Ramos (cell line): ENCODE measurements around the gene GART.
"Not testable (repeated sequence)": the region's sequence is repeated elsewhere in the genome, so short reads cannot be mapped to it uniquely, and the experiment has no call there.

ENCODE experiments used
- in situ Hi-C: fragments of 300-500 bp; cut with MboI; formaldehyde crosslinking; loops from one replicate; pipeline ENCODE4 v1.14.3; 2022; ENCODE audit warnings: low sequenced_read_pairs; ENCODE audit not compliant: unreplicated experiment

GART gene

DNA sequence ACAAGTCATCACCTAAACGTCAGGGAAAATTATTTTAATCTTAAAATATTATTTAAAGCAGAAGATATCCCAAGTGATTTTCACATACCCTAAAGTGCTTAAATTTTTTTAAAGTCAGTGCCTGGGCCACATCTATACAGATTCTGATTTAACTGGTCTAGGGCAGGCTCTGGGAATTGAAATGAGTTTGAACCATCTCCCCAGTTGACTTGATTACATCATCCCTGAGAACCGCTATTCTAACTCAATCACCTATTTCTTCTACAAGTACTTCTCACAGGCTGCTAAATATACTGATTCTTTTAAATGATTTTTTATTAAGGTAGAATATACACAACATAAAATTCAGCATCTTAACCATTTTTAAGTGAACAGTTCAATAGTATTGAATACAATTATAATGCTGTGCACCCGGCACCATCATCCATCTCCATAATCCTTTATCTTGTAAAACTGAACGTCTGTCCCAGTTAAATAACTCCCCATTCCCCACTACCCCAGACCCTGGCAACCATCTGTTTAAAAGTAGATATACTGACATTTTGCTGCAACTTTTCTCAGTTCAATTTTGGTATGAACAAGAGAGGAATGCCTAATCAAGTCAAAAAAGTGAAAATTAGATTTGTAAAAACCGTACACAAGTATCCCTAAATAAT, 19.5 kb downstream of the GART start:
- in situ Hi-C loops = no loop called here

DNA sequence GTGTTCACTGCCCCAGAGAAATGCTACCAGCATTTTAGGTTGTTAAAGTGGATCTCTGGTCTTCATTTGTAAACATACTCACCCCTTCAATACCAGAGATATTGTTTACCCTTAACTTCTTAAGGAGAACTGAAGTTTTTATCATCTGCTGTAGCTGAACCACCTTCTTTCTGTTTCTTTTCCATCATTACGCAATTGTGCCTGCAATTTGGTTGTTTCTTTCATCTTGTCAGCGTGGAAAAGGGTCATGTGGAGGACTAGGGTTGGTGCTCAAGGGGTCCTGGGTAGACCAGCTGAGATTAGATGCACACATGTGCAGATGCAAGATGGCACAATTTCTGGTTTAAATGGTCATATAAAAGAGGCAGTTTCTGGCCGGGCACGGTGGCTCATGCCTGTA, 23.0 kb downstream of the GART start:
- in situ Hi-C loops = no loop called here

DNA sequence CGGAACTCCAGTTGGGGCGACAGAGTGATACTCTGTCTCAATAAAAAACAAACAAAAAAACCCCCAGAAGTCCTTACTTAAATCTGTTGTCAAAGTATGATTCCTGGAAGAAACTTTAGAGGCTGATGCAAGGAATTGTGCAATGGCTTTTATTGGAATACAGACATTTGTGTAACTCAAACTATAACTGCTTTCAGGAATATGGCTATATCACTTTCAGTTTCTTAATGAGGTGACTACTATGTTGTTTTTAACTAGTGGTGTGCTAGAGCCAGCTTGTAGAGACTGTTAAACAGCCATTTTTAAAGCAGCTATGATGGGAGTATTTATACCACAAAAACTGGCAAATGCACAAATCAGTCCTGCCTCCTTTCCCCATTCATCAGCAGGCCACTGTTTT, 27.7 kb downstream of the GART start:
- in situ Hi-C loops = no loop called here

DNA sequence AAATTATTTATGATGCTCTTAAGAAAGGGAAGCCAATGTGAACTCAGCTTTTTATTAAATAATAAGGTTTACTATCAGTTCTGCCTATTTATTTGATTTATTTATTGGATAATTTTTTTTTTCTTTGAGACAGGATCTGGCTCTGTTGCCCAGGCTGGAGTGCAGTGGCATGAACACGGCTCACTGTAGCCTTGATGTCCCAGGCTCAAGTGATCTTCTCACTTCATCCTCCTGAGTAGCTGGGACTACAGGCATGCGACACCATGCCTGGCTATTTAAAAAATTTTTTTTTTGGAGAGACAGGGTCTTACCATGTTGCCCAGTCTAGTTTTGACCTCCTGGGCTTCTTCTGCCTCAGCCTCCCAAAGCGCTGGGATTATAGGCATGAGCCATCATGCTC, 29.4 kb downstream of the GART start:
- in situ Hi-C loops = no loop called here

DNA sequence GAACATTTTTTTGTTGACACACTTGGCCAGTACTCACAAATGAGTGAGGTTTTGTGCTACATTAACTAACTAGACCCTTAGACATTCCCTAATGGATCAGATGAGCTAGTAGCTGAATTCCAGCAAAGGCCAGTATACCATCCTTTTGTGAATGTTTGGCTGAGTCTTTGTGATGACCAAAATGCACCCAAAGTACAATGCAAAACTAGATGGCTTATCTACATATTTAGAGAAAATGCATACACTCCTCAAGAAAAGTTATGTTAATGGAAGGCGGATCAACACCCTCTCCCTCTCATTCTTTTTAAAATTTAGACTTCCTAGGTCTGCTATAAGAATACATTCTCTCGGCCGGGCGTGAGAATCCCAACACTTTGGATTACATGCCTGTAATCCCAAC, 30.3 kb downstream of the GART start:
- in situ Hi-C loops = no loop called here

DNA sequence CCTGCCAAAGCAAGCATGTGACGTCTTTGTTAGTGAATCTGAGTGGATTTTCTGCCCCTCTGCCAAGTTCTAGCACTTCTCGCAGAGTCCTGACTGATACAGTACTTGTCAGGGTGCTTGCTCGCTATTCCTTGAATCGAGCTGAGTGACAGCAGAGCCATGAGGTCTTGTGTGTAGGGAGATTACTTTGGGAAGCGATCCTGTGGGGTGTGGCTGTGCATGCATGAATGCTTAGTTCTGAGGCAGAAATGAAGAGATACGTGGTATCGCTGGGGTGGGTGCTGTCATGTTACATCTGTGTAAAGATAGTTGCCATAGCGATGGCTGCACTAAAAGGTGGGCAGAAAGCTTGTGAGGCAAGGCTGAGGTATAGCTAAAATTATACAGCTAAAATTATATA, 31.1 kb downstream of the GART start:
- in situ Hi-C loops = no loop called here

DNA sequence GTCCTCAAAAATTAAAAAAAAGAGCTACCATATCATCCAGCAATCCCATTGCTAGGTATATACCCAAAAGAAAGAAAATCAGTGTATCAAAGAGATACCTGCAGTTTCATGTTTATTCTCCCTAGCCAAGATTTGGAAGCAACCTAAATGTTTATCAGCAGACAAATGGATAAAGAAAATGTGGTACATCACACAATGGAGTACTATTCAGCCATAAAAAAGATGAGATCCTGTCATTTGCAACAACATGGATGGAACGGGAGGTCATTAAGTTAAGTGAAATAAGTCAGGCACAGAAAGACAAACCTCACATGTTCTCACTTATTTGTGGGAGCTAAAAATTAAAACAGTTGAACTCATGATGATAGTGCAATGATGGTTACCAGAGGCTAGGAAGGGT, 34.9 kb downstream of the GART start:
- in situ Hi-C loops = not testable (repeated sequence)

DNA sequence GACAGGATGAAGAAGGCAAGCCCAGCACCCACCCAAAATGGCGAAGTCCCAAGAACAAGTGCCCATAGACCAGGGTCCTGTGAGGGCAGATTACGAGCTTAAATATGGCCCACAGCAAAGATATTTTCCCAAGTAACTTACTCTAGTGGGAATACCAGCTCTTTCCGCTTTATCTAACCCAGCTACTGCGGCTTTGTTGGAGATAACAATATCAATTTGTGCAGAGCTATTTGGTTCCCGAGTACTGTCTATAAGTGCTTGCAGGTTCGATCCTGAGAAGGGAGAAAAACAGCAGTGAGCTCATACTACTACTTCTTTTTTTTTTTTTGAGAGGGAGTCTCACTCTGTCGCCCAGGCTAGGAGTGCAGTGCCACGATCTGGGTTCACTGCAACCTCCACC, 36.1 kb downstream of the GART start:
- in situ Hi-C loops = no loop called here

DNA sequence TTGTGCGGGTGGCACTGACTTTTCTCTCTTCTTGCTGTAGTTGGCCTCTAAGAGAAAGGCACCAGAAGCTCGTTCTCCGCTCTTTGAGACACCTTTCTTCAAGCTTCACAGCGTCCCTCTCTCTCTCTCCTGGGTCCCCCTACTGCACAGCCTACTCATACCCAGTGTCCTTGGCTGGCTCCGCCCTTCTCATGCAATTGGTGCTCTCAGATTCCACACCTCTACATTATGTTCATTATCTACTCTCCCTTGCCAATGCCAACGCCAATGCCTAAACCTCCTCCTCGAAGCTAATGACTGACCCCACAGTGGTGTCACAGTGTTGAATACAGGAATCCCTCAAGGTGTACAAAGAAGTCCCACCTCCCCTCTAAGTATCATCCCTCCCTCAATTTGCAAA, 45.6 kb downstream of the GART start:
- in situ Hi-C loops = no loop called here

DNA sequence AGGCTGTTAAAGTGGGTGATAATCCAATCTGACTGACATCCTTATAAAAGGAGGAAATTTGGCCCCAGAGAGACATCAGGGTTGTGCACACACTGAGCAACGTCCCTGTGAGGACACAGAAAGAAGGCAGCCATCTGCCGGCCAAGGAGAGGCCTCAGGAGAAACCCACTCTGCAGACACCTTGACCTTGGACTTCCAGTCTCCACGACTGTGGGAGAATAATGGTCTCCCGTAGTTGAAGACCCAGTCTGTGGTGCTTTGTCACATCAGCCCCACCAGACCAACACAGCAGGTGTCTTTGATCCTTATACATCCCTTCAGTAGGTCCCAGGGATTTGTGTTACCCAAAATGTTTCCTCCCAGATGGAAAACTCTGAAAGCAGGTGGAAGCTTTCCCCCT, 46.2 kb downstream of the GART start:
- in situ Hi-C loops = no loop called here

DNA sequence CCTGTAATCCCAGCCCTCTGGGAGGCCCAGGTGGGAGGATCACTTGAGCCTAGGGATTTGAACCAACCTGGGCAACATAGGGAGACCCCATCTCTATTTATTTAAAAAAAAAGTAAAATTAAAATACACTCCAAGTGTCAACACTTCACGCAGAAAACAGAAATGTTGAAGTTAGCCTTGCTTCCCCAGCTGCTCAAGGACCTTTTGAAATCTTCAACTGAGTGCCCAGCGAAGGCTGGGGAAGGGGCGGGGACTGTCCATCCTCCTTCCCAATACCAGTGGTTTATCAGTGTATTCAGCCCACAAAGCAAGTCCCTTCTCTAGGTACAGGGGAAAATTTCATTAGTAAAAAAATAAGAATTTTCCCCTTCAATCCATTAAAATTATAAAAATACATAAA, 48.2 kb downstream of the GART start:
- in situ Hi-C loops = no loop called here

DNA sequence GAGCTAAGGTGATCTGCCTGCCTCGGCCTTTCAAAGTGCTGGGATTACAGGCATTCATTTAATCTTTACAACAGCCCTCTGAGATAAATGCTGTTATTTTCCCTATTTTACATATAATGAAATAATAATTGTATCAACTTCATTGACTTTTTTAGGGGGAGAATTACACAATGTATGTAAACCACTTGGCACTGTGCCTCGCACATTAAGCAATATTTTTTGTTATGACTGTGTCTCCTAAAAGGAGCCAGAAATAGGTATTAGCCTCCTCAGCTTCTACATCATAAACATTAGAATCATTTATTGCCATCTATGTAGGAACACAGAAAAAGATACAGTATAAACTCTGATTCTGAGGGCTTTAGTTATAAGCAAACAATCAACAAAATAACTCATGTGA, 49.3 kb downstream of the GART start:
- in situ Hi-C loops = no loop called here

DNA sequence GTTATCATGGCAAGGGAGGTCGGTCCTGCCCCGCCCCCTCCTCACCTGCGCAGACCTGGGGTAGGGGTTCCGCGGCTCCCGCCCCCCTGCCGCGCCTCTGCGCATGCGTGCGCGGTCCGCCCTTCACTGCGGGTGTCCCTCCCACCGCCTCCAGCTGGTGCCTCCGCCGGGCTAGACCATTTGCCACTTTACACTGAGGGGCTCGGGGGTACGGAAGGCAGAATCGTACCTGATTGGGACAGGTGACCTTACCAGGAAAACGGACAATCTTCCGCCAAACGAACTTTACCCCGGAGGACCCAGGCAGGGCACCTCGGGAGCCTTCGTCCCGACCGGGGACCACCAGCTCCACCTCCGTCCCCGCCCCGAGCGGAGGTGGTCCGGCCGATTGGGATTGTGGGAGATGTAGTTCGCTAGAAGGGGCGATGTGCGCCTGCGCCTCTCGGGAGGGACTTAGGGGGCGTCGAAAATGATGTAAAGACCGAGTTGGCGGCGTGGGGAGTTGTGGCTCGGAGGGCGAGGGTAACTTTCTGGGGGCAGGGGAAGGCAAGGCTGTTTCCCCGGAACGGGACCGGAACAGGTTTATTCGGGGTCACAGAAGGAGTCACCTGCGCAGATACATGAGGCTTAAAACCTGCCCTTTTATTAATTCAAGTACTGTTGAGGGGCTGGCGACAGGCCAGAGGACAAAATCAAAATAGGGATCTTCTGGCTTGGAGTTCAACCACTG, 50.4 kb downstream of the GART start, which contains the start of gene DNAJC28:
Gene DNAJC28, minus strand, starts transcription at position 344 of the 730 bp plus-strand sequence. CDS start 2,323 bp downstream, outside the sequence.
- in situ Hi-C loops = no loop called here

DNA sequence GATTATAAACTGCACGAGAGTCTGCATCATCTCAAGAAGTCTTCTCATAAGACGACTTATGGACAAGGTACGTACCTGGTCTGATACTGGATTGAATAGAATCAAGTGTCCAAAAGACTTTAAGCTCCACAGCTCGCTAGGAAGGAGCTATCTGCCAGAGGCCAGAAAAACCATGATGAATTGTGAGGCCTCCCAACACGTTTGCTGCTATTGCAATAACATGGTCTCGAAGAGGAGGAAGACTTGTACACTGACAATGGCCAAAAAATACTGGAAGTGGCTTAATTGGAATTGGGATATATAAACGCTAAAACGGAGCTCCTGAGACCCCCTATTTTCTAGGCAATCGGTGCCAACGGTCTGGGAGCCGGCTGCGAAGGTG, 50.9 kb downstream of the GART start:
- in situ Hi-C loops = no loop called here

DNA sequence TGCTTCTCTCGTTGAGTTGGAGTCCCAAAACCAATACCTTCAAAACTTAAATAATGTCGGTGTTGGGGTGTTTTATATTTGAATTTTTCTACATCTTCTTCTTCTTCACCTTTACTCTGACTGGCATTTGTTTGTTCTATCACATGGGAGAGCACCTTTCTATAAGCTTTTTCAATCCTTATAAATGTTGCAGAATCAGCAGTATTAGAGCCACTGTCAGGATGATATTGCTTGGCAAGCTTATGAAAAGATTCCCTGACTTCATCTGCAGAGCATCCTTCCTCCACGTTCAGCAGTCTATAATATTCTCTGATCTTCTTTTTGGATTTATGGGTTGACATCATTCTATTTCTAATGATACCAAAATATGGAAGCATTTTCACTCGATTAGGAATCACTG, 53.0 kb downstream of the GART start:
- in situ Hi-C loops = no loop called here

DNA sequence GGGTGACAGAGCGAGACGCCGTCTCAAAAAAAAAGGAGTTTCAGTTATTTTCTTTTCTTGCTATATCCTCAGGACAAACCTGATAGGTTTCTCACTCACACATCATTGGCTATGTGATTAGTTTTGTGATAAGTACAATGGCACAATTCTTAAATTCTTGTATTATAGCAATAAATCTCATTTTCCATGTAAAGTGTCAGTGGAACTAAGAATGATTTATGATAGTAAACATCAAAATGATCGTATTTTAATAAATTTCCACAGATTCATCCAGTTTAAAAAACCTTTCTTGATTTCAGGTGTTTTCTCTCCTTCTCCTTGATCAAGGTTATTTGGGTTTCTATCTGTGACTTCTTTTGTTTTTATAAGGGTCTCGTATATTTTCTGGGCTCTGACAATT, 53.9 kb downstream of the GART start:
- in situ Hi-C loops = no loop called here

DNA sequence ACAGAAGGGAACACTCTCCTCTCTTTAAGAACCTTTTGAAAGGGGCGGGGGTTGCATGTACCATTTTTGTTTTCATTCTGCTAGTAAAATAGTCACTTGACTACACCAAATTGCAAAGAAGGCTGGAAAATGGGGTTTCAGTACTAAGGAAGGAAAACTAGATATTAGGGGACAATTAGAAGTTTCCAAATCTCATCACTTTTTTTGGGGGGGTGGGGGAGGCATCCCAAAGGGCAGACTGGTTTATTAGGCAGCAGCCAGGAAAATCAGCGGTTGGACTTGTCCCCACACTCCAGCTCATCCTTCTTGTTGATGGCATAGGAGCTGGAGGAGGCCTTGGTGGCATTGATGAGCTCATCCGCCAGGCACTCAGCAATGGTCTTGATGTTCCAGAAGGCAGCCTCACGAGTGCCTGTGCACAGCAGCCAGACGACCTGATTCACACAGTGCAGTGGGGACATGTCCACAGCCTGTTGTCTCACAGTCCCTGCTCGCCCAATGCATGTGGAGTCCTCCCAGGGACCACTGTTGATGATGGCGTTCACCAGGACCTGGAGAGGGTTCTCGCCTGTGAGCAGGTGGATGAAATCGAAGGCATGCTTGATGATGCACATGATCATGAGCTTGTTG, 60.5 kb downstream of the GART start:
- in situ Hi-C loops = no loop called here

DNA sequence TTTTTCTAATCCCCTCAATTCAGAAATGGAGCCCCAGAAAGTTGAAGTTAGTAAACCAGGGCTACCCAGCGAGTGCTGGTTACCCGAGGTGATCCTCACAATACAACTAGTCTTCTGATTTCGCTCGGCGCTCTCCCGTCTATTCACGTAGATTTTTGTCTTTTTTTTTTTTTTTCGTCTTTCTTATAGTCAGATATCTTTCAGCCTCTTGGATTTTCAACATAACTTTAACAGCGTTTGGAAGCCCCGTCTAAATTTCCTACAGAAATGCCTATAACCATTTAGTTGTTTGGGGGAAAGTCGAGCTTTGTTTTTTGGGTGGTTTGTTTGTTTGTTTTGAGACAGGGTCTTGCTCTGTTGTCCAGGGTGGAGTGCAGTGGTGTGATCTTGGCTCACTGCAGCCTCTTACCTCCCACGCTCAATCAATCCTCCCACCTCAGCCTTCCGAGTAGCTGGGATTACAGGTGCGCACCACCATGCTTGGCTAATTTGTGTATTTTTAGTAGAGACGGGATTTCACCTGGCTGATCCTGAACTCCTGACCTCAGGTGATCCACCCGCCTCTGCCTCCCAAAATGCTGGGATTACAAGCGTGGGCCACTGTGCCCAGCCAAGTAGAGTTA, 61.3 kb downstream of the GART start:
- in situ Hi-C loops = no loop called here

DNA sequence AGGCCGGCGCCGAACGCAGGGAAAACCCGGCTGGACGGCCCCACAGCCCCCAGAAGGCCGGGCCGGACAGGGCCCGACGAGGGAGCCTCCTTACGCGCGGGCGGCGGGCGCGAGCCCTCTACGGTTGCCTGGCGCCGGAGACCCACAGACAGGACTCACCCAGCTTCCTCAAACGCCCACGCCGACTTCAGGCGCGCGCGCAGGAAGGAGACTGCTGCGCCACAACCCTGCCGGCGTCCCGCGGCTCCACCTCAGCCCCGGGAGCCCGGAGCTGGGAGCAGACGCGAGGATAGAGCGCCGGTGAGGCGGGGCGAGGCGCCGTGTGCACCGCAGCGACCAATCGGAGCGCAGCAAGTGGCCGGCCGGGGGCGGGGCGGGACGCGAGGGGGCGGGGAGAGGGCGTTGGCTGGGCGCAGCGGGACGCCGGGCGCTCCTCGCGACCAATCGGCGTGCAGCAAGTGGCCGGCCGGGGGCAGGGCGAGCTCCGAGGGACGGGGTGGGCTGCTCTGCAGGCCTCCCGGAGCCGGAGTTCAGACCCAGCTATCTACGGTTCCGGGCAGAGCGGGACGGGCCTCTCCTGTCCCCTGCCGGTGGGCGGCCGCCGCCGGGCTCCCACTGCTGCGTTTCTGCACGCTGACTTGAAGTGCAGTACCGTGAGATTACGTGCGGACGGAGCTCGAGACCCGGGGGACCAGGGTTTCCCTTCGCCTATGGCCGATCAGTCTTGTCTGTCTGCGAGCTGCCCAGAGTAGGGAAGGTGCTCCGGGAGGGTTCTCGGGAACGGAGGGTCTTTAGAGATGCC, 62.0 kb downstream of the GART start, which contains the start of gene TMEM50B:
Gene TMEM50B, minus strand, starts transcription at position 296 of the 802 bp plus-strand sequence. CDS start 11,089 bp downstream, outside the sequence.
- in situ Hi-C loops = no loop called here

DNA sequence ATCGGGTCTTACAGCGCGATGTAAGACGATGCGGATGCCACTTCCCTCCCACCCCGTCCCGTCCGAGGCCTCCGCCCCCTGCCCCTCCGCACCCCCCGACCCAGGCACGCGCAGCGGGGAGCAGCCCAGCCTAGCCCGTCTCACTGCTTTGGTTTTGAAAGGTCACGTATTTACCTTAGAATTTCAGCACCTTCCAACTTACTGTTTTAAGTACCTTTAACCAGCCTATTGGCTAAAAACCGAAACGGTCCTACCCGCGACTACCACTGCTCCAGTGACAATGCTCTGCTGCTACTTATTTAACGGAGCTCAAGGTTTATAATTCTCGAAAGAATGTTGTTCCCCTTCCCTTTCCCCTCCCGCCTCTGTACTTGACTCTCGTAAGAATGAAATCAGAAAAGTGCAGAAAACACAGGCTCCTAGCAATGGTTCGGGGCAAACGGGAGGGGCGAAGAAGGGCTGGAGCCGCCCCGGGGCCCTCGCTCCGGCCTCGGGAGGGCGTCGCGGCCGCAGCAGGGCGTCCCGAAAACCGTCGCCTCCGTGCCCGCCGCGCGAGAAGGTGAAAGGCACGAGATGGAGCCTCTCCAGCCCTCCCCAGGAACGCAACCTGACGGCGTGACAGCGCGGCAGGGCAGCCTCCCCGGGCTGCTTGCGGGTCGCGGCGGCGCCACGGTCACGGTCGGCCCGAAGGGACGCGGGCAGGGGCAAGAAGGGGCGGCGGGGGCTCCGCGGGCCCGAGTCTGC, 62.8 kb downstream of the GART start:
- in situ Hi-C loops = no loop called here
